Measurements from ENCODE around the gene LGR4.
"Not testable (repeated sequence)": the region's sequence is repeated elsewhere in the genome, so short reads cannot be mapped to it uniquely, and the experiment has no call there.

The LGR4 gene

GRCh38 chr11:27350511-27350910 is 122.1 kb downstream of the LGR4 start:
- DNase-seq (ENCODE audit: low read depth in 2 of 2), result no peak

GRCh38 chr11:27349919-27350318 is 122.7 kb downstream of the LGR4 start:
- no peak for DNase-seq (ENCODE audit: low read depth in 2 of 2)

GRCh38 chr11:27348340-27348873 is 124.2 kb downstream of the LGR4 start:
- DNase-seq (ENCODE audit: low read depth in 2 of 2), result no peak

GRCh38 chr11:27347359-27348339 is 124.9 kb downstream of the LGR4 start:
- no peak for DNase-seq (ENCODE audit: low read depth in 2 of 2)

GRCh38 chr11:27339941-27340340 is 132.6 kb downstream of the LGR4 start:
- no peak for DNase-seq (ENCODE audit: low read depth in 2 of 2)

- DNase-seq (ENCODE audit: low read depth in 2 of 2), result not testable (repeated sequence)
These were observed 137.8 kb downstream of the LGR4 start for GRCh38 chr11:27334764-27335163.

GRCh38 chr11:27331981-27332380 is 140.6 kb downstream of the LGR4 start:
- DNase-seq (ENCODE audit: low read depth in 2 of 2), result no peak

GRCh38 chr11:27330633-27331270 is 141.8 kb downstream of the LGR4 start:
- DNase-seq (ENCODE audit: low read depth in 2 of 2), result no peak

GRCh38 chr11:27329867-27330632 is 142.5 kb downstream of the LGR4 start:
- DNase-seq (ENCODE audit: low read depth in 2 of 2), result no peak

- DNase-seq (ENCODE audit: low read depth in 2 of 2), result no peak
These were observed 144.0 kb downstream of the LGR4 start for GRCh38 chr11:27328614-27329013.

GRCh38 chr11:27327064-27327463 is 145.5 kb downstream of the LGR4 start:
- not testable (repeated sequence) for DNase-seq (ENCODE audit: low read depth in 2 of 2)

- DNase-seq (ENCODE audit: low read depth in 2 of 2), result not testable (repeated sequence)
These were observed 150.4 kb downstream of the LGR4 start for GRCh38 chr11:27322196-27322595.

GRCh38 chr11:27321340-27321739 is 151.2 kb downstream of the LGR4 start:
- DNase-seq (ENCODE audit: low read depth in 2 of 2), result not testable (repeated sequence)

GRCh38 chr11:27319072-27319471 is 153.5 kb downstream of the LGR4 start:
- no peak for DNase-seq (ENCODE audit: low read depth in 2 of 2)

GRCh38 chr11:27317751-27318150 is 154.8 kb downstream of the LGR4 start:
- no peak for DNase-seq (ENCODE audit: low read depth in 2 of 2)
